NOMO-1 treated with dmso at 0.1 percent for 144 hours (cell line): ENCODE results near the gene TAGLN2.

Experiments
- DNase-seq: peaks from one replicate; lab custom pipeline; 2025; ENCODE audit not compliant: unreplicated experiment; lab: John Stamatoyannopoulos, UW

TAGLN2 gene

GRCh38 chr1:159877695-159878444 is 47.4 kb downstream of the TAGLN2 start:
- no peak for DNase-seq

GRCh38 chr1:159873530-159874143 is 51.7 kb downstream of the TAGLN2 start:
- no peak for DNase-seq

- DNase-seq, result no peak
Measured at GRCh38 chr1:159872891-159873290, 52.4 kb downstream of the TAGLN2 start.

- no peak for DNase-seq
Measured at GRCh38 chr1:159870704-159871103, 54.6 kb downstream of the TAGLN2 start.

- DNase-seq, result no peak
Measured at GRCh38 chr1:159869607-159870006, 55.7 kb downstream of the TAGLN2 start.

DNA sequence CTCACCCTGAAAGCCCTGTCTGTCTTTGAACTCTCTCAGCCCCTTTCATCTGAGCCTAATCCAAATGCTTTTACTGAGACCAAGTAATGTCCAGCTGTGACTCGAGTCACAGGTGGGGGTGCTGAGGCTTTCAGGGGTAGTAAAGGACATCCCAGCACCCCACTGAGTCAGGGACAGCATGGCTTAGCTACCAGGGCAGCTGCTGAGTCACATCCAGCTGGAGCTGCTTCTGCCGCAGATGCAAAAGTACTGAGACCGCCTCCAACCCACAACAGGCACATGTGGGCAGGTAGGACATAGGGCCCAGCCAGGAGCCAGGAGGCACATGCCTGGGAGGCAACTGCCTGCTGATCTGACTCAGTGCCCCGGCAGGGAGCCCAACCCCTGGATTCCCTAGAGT is 56.1 kb downstream of the TAGLN2 start:
- no peak for DNase-seq

DNA sequence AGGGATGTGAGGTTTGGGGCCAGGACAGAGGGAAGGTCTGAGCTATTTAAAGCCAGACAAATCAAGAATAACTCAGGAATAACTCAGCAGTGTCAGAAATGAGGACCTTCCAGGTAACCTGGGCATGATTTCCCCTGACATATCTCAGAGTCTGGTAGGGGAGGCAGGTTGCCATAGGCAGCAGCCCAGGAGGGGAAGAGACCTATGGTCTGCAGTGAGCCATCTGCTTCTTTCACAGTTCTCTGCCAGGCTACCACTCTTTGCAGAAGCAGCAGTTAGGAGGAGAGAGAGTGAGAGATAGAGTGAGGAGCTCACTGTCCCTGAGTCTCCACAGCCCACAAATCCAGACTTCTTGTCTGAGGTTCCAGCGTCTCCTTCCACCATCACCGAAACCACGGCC is 56.5 kb downstream of the TAGLN2 start:
- no peak for DNase-seq
